Neuronal stem cell (in vitro differentiated cells): ENCODE results near the gene DNAAF1.
A peak's percentile ranks its signal among the peaks of the same experiment; 100 is the strongest.

ENCODE experiments used
- DNase-seq: peaks from one replicate; pipeline ENCODE4 v3.0.0-alpha.2; 2013; ENCODE audit warnings: low spot score
- H2AFZ ChIP-seq: one replicate; pipeline ENCODE4 v1.6.1; 2013; ENCODE audit warnings: mild to moderate bottlenecking, low read length, inconsistent platforms
- H2AK5ac ChIP-seq: 2 replicates; pipeline ENCODE4 v1.6.1; 2013; ENCODE audit warnings: low read depth, mild to moderate bottlenecking, inconsistent platforms, low read length, moderate library complexity, mixed read lengths
- H2BK120ac ChIP-seq: 2 replicates; pipeline ENCODE4 v1.6.1; 2013; ENCODE audit warnings: low read depth, mild to moderate bottlenecking, inconsistent platforms, low read length, moderate library complexity, mixed read lengths
- H2BK12ac ChIP-seq: one replicate; pipeline ENCODE4 v1.6.1; 2013; ENCODE audit warnings: low read length, inconsistent platforms
- H2BK15ac ChIP-seq: 2 replicates; pipeline ENCODE4 v1.6.1; 2013; ENCODE audit warnings: mild to moderate bottlenecking, low read length, inconsistent platforms, mixed read lengths
- H2BK5ac ChIP-seq: one replicate; pipeline ENCODE4 v1.6.1; 2013; ENCODE audit warnings: inconsistent platforms, mild to moderate bottlenecking, low read length, moderate library complexity
- H3K14ac ChIP-seq: one replicate; pipeline ENCODE4 v1.6.1; 2013; ENCODE audit warnings: low read length, inconsistent platforms
- H3K18ac ChIP-seq: 2 replicates; pipeline ENCODE4 v1.6.1; 2013; ENCODE audit warnings: low read length, inconsistent platforms
- H3K23ac ChIP-seq: 2 replicates; pipeline ENCODE4 v1.6.1; 2013; ENCODE audit warnings: low read depth, mild to moderate bottlenecking, mixed read lengths, low read length, inconsistent platforms; ENCODE audit not compliant: poor library complexity
- H3K27ac ChIP-seq: replicated peaks from 3 replicates; pipeline ENCODE4 v1.5.1; 2013; ENCODE audit warnings: low read length, inconsistent platforms
- H3K27me3 ChIP-seq, 3 experiments: 2 replicates each; pipeline ENCODE4 v1.6.1; 2013; ENCODE audit warnings: low read length in 3 of 3, mild to moderate bottlenecking in 2 of 3, inconsistent platforms in 1 of 3, low read depth in 1 of 3, mixed read lengths in 1 of 3, moderate library complexity in 1 of 3; ENCODE audit not compliant: control insufficient read depth in 3 of 3, insufficient read depth in 3 of 3
- H3K36me3 ChIP-seq, 2 donors: replicated peaks in 1 of 2; 2 replicates each; pipeline ENCODE4 v1.6.1; 2013; ENCODE audit warnings: low read length in 2 of 2; ENCODE audit not compliant: control insufficient read depth in 2 of 2, insufficient read depth in 2 of 2
- H3K4ac ChIP-seq: 2 replicates; pipeline ENCODE4 v1.6.1; 2013; ENCODE audit warnings: inconsistent platforms, mild to moderate bottlenecking, low read length, moderate library complexity
- H3K4me1 ChIP-seq, 2 donors: 1 replicate in 1 of 2; 2 replicates in 1 of 2; pipeline ENCODE4 v1.6.1; 2013; ENCODE audit warnings: low read length in 2 of 2, low read depth in 1 of 2; ENCODE audit not compliant: control insufficient read depth in 2 of 2, insufficient read depth in 1 of 2
- H3K4me2 ChIP-seq: one replicate; pipeline ENCODE4 v1.6.1; 2013; ENCODE audit warnings: mild to moderate bottlenecking, low read length, inconsistent platforms; ENCODE audit not compliant: insufficient read depth, poor library complexity, severe bottlenecking
- H3K4me3 ChIP-seq, 2 donors: 2 replicates each; pipeline ENCODE4 v1.5.1; 2013; ENCODE audit warnings: low read length in 2 of 2, mild to moderate bottlenecking in 2 of 2, inconsistent platforms in 1 of 2, moderate library complexity in 1 of 2
- H3K79me1 ChIP-seq: one replicate; pipeline ENCODE4 v1.6.1; 2013; ENCODE audit warnings: low read depth, mild to moderate bottlenecking, inconsistent platforms, low read length, moderate library complexity
- H3K9ac ChIP-seq: one replicate; pipeline ENCODE4 v1.6.1; 2013; ENCODE audit warnings: mild to moderate bottlenecking, low read depth, low read length, inconsistent platforms; ENCODE audit not compliant: poor library complexity
- H3K9me3 ChIP-seq, 2 donors: replicated peaks in 1 of 2; 2 replicates each; pipeline versions ENCODE3 to v1.6.1; 2013; ENCODE audit warnings: low read length in 2 of 2, mild to moderate bottlenecking in 2 of 2, inconsistent platforms in 1 of 2, low read depth in 1 of 2, mixed read lengths in 1 of 2, moderate library complexity in 1 of 2; ENCODE audit not compliant: control insufficient read depth in 2 of 2, insufficient read depth in 1 of 2
- H4K8ac ChIP-seq: one replicate; pipeline ENCODE4 v1.6.1; 2013; ENCODE audit warnings: low read depth, mild to moderate bottlenecking, inconsistent platforms, low read length, moderate library complexity
- H4K91ac ChIP-seq: one replicate; pipeline ENCODE4 v1.6.1; 2013; ENCODE audit warnings: low read length, low read depth, mild to moderate bottlenecking, inconsistent platforms; ENCODE audit not compliant: poor library complexity
- WGBS, 2 donors: extraction: QIAGEN DNeasy Blood & Tissue Kit; methylation state at CpG; one replicate each; pipeline ENCODE4 v1.1.7; 2013; ENCODE audit warnings: missing lambda C conversion rate in 2 of 2, mixed read lengths in 1 of 2; ENCODE audit not compliant: insufficient read length in 2 of 2, insufficient replicate concordance in 1 of 2; ENCODE audit errors: extremely low coverage in 2 of 2; 5-methylcytosine and 5-hydroxymethylcytosine counted together

DNAAF1 gene

GRCh38 chr16:84224554-84224953 lies 79.4 kb downstream of the DNAAF1 start:
- no peak overlapping the region for H2BK5ac ChIP-seq
- no peak overlapping the region for H3K14ac ChIP-seq
- no peak overlapping the region for H4K8ac ChIP-seq
- H3K4me1 ChIP-seq, result peaks cover 6 to 10% of the 10 kb centered on the region in 2 donors
- H2BK120ac ChIP-seq, result no peak overlapping the region
- H3K4ac ChIP-seq, result no peak overlapping the region
- peaks cover 3% of the 10 kb centered on the region for H3K79me1 ChIP-seq
- no peak overlapping the region for H2BK15ac ChIP-seq
- WGBS, 2 donors, result no CpG with 5 or more reads among the region's 3 CpGs
- no peak overlapping the region for H2AK5ac ChIP-seq
- H3K27ac ChIP-seq, result no peak overlapping the region
- no peak overlapping the region for H3K9ac ChIP-seq
- no peak overlapping the region for H3K4me3 ChIP-seq
- no peak overlapping the region for H2BK12ac ChIP-seq
- no peak overlapping the region for H2AFZ ChIP-seq
- no peak overlapping the region for H4K91ac ChIP-seq
- H3K4me2 ChIP-seq, result no peak overlapping the region
- no peak overlapping the region for H3K18ac ChIP-seq
- H3K27me3 ChIP-seq, result peaks cover 0 to 5% (median 0%) of the 10 kb centered on the region in 3 experiments
- no peaks in the 10 kb centered on the region for H3K36me3 ChIP-seq
- DNase-seq, result no peak
- no peaks in the 10 kb centered on the region for H3K9me3 ChIP-seq
- H3K23ac ChIP-seq, result no peak overlapping the region

- Histone ChIP-seq H3K4me2 (no peak overlapping the region), H2AFZ (no peak overlapping the region), H3K4me3 (no peak overlapping the region), H3K9ac (no peak overlapping the region), H2BK5ac (no peak overlapping the region), H3K9me3 (no peaks in the 10 kb centered on the region), H3K18ac (no peak overlapping the region), H3K36me3 (no peaks in the 10 kb centered on the region), H2BK15ac (no peak overlapping the region), H2BK120ac (no peak overlapping the region), H3K14ac (no peak overlapping the region), H3K27me3 (peaks cover 0 to 5% (median 0%) of the 10 kb centered on the region in 3 experiments), H3K27ac (no peak overlapping the region), H3K23ac (no peak overlapping the region), H2AK5ac (no peak overlapping the region), H4K91ac (no peak overlapping the region), H4K8ac (no peak overlapping the region), H3K4ac (no peak overlapping the region), H2BK12ac (no peak overlapping the region), H3K4me1 (peaks cover 6 to 10% of the 10 kb centered on the region in 2 donors), H3K79me1 (peaks cover 3% of the 10 kb centered on the region)
- no peak for DNase-seq
- no CpG with 5 or more reads among the region's 3 CpGs for WGBS, 2 donors
Measured at GRCh38 chr16:84225126-84225525, 80.0 kb downstream of the DNAAF1 start.

- Histone ChIP-seq H3K4ac (no peak overlapping the region), H3K4me3 (peak overlapping the region in 1 of 2 donors; percentile 16), H3K27me3 (peaks cover 0 to 5% (median 0%) of the 10 kb centered on the region in 3 experiments), H3K14ac (no peak overlapping the region), H3K23ac (no peak overlapping the region), H2AFZ (no peak overlapping the region), H3K4me1 (peaks cover 6 to 10% of the 10 kb centered on the region in 2 donors), H3K4me2 (no peak overlapping the region), H4K91ac (no peak overlapping the region), H2BK15ac (no peak overlapping the region), H3K9me3 (no peaks in the 10 kb centered on the region), H2BK5ac (no peak overlapping the region), H3K27ac (no peak overlapping the region), H3K36me3 (no peaks in the 10 kb centered on the region), H2BK120ac (peak overlapping the region; percentile 1), H4K8ac (no peak overlapping the region), H3K9ac (no peak overlapping the region), H3K79me1 (peaks cover 3% of the 10 kb centered on the region), H2AK5ac (no peak overlapping the region), H2BK12ac (no peak overlapping the region), H3K18ac (peak overlapping the region; percentile 49)
- WGBS, 2 donors, result no CpG with 5 or more reads among the region's 7 CpGs
- DNase-seq, result no peak
Measured at GRCh38 chr16:84225571-84225970, 80.5 kb downstream of the DNAAF1 start.

GRCh38 chr16:84226026-84226425 lies 80.9 kb downstream of the DNAAF1 start:
- H4K8ac ChIP-seq, result no peak overlapping the region
- H3K4me3 ChIP-seq, result no peak overlapping the region
- H2BK12ac ChIP-seq, result no peak overlapping the region
- H3K23ac ChIP-seq, result no peak overlapping the region
- no peak overlapping the region for H4K91ac ChIP-seq
- H3K4me2 ChIP-seq, result no peak overlapping the region
- no peak overlapping the region for H3K14ac ChIP-seq
- no CpG with 5 or more reads among the region's 8 CpGs for WGBS, 2 donors
- H2AK5ac ChIP-seq, result no peak overlapping the region
- no peak overlapping the region for H2AFZ ChIP-seq
- H3K4me1 ChIP-seq, result peaks cover 6 to 10% of the 10 kb centered on the region in 2 donors
- H3K27me3 ChIP-seq, result peaks cover 0 to 5% (median 0%) of the 10 kb centered on the region in 3 experiments
- H3K27ac ChIP-seq, result no peak overlapping the region
- H3K79me1 ChIP-seq, result peaks cover 3% of the 10 kb centered on the region
- H3K9me3 ChIP-seq, result no peaks in the 10 kb centered on the region
- H3K36me3 ChIP-seq, result no peaks in the 10 kb centered on the region
- no peak for DNase-seq
- no peak overlapping the region for H3K9ac ChIP-seq
- H2BK120ac ChIP-seq, result peak overlapping the region; percentile 1
- H2BK15ac ChIP-seq, result no peak overlapping the region
- H3K4ac ChIP-seq, result no peak overlapping the region
- no peak overlapping the region for H2BK5ac ChIP-seq
- no peak overlapping the region for H3K18ac ChIP-seq
